D721Med (cell line): Measurements from ENCODE around the gene USP49.

ENCODE experiments used
- DNase-seq: peaks from one replicate; pipeline ENCODE4 v3.0.0; 2011; ENCODE audit warnings: low spot score; ENCODE audit not compliant: insufficient read length
- FAIRE-seq: peaks from 2 replicates; lab custom pipeline; 2011; peaks lifted over from hg19 to GRCh38; lab: Jason Lieb, UNC
- TF ChIP-seq, protein P1 (sequence below): IDR thresholded peaks from 2 replicates; pipeline ENCODE4 v1.5.1; 2012; ENCODE audit warnings: mild to moderate bottlenecking, control low read depth; ENCODE audit not compliant: insufficient read depth; ENCODE audit errors: missing control alignments

USP49 gene

DNA sequence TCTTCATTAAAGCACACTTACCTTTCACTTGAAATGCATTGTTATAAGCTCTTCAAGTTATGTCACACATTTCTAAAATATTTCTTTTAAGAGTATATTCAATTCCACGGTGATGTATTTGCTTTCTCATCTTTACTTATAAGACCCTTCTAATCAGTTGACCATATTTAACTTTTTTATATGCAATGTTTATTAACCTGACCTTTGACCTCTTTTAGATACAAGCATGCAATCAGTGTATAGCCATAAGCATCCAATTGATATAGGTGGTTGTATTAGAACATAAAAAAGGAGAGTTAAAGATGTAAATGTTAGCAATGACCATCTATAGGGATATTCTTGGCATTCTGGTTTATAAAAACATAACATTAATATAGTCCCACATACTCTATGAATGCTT is 9.2 kb downstream of the USP49 start:
- FAIRE-seq: no peak
- DNase-seq: no peak
- TF ChIP-seq, protein P1, sequence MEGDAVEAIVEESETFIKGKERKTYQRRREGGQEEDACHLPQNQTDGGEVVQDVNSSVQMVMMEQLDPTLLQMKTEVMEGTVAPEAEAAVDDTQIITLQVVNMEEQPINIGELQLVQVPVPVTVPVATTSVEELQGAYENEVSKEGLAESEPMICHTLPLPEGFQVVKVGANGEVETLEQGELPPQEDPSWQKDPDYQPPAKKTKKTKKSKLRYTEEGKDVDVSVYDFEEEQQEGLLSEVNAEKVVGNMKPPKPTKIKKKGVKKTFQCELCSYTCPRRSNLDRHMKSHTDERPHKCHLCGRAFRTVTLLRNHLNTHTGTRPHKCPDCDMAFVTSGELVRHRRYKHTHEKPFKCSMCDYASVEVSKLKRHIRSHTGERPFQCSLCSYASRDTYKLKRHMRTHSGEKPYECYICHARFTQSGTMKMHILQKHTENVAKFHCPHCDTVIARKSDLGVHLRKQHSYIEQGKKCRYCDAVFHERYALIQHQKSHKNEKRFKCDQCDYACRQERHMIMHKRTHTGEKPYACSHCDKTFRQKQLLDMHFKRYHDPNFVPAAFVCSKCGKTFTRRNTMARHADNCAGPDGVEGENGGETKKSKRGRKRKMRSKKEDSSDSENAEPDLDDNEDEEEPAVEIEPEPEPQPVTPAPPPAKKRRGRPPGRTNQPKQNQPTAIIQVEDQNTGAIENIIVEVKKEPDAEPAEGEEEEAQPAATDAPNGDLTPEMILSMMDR: no peak

- FAIRE-seq (no peak), DNase-seq (no peak)
- TF ChIP-seq, protein P1: no peak
These were observed 10.2 kb downstream of the USP49 start for GRCh38 chr6:41884957-41885356.

DNA sequence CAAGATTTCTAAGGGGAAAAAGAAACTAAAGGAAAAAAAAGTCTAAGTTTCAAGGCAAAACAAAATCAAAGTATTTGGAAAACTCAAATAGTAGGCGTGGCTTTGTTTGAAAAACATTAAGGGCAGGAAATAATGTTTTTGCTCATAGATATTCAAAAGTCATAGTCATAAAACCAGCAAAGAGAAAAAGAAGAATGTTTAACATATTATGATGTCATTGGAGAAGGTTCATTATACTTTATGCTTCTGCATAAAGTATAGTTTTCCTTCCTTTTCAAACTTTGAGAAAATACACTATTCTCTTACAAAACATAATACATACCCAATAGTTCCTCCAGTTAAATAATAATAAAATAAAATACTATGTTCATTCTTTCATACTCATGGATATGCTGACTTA is 13.7 kb downstream of the USP49 start:
- TF ChIP-seq, protein P1: no peak
- DNase-seq (no peak), FAIRE-seq (no peak)

DNA sequence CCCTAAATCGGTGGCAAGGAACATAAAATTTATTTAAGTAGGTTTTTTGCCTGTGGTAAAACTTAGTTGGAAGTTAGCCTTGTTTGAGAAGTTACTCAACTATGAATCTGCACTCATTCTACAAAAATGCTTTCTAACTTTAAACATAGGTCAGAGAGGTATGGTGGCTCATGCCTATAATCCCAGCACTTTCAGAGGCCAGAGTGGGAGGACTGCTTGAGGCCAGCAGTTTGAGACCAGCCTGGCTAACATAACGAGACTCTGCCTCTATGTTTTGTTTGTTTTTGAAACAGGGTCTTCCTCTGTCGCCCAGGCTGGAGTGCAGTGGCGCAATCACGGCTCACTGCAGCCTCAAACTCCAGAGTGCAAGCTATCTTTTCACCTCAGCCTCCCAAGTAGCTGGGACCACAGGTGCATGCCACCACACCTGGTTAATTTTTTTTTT is 16.2 kb downstream of the USP49 start:
- FAIRE-seq (no peak), DNase-seq (no peak)
- TF ChIP-seq, protein P1: no peak

DNA sequence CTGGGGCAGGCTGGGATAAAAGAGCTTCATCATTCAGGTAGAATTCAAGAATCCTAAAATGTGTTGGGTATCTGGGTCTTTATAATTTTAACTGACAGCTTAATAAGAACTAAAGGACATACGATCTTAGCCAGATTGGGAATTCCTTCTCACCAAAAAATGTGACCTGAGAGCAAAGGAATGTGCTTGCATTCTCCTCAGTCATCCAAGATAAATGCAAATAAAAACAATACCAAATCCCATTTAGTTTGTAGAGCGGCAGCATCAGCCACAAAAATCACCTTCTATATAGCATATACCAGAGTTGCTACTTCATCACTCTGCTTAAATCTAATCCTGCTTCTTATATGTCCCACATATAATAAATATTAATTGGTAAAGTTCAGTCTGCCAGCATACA is 16.9 kb downstream of the USP49 start:
- TF ChIP-seq, protein P1: no peak
- DNase-seq: no peak
- no peak for FAIRE-seq

DNA sequence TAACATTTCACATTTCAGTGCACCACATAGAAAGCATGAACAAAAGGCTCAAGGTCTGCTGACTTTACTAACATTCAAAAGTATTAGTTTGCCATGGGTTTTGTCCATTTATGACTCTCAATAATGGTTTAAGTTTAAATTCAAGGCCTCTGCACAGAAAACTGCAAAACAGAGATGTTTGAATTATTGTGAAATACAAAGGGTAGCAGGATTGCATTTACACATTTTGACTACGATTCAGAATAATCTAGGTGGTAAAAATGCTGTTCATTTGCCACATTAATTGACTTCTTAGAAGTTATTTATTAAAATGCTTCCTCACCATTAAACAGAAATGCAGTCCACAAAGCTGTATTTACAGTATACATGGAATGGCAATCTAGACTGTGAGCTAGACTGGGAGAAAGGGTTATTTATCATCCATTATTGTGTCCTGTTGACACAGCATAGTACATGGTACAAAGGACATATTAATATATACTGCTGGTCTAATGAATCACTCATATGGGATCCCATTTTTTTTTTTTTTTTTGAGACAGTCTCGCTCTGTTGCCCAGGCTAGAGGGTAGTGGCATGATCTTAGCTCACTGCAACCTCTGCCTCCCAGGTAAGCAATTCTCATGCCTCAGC is 18.0 kb downstream of the USP49 start:
- TF ChIP-seq, protein P1: no peak
- no peak for FAIRE-seq
- no peak for DNase-seq

- TF ChIP-seq, protein P1: no peak
- FAIRE-seq: no peak
- DNase-seq: no peak
These were observed 20.4 kb downstream of the USP49 start for GRCh38 chr6:41874741-41875140.
